Endothelial cell of umbilical vein (primary cell): ENCODE data around the gene TKFC. TPM values are rescaled to one million over a fixed set of nuclear protein-coding genes. Genes with fewer than 3 reads are reported as not detected.

Experiments
- BruUV-seq: library from RNA; stranded (reverse); fragments of 400-500 nt; replicated peaks from 2 replicates; lab custom pipeline; 2021; lab: Mats Ljungman, UMichigan
- CTCF ChIA-PET: fragments of 300-600, 350-600 bp; sonication (Branson Sonifier 250); formaldehyde crosslinking; loops from one replicate; lab custom pipeline; 2021; ENCODE audit warnings: antibody characterized with exemption, inconsistent platforms; lab: Charles Lee
- POLR2A ChIA-PET: fragments of 300-600, 350-600 bp; sonication (Branson Sonifier 250); formaldehyde crosslinking; loops from one replicate; lab custom pipeline; 2021; ENCODE audit warnings: antibody characterized with exemption, inconsistent platforms; lab: Charles Lee
- DNase-seq: peaks from one replicate; pipeline ENCODE4 v3.0.0-alpha.2; 2011; ENCODE audit warnings: low read depth, low spot score
- FAIRE-seq: peaks from 2 replicates; lab custom pipeline; 2011; peaks lifted over from hg19 to GRCh38; lab: Jason Lieb, UNC
- H2AFZ ChIP-seq: 2 replicates; pipeline ENCODE4 v1.6.0; 2012; ENCODE audit warnings: low read depth, low read length, control low read depth, inconsistent platforms
- H3K27ac ChIP-seq: 2 replicates; pipeline ENCODE4 v1.5.1; 2011; ENCODE audit warnings: low read depth, mild to moderate bottlenecking, control low read depth, low read length, moderate library complexity; ENCODE audit not compliant: insufficient read depth
- H3K27me3 ChIP-seq, 2 experiments: 2 replicates each; pipeline versions ENCODE4 v1.6.0 to v1.6.1; 2011; ENCODE audit warnings: low read length in 2 of 2, mixed read lengths in 1 of 2; ENCODE audit not compliant: control insufficient read depth in 2 of 2, insufficient read depth in 2 of 2
- H3K36me3 ChIP-seq, 2 experiments: 2 replicates in 1 of 2; 3 replicates in 1 of 2; pipeline ENCODE4 v1.5.1; 2011; ENCODE audit warnings: low read length in 2 of 2, mild to moderate bottlenecking in 1 of 2, moderate library complexity in 1 of 2; ENCODE audit not compliant: control insufficient read depth in 2 of 2, insufficient read depth in 2 of 2; ENCODE audit errors: extremely low read depth in 1 of 2
- H3K4me1 ChIP-seq: 3 replicates; pipeline ENCODE4 v1.5.1; 2011; ENCODE audit warnings: mild to moderate bottlenecking, low read length; ENCODE audit not compliant: control insufficient read depth, insufficient read depth; ENCODE audit errors: extremely low read depth
- H3K4me2 ChIP-seq: 2 replicates; pipeline ENCODE4 v1.6.1; 2011; ENCODE audit warnings: low read length, control low read depth, mixed read lengths; ENCODE audit not compliant: insufficient read depth
- H3K4me3 ChIP-seq, 3 experiments: fragments of 200-600 bp in 1 of 3; sonication (generic), shearing (Covaris generic) in 1 of 3; replicated peaks in 1 of 3; 2 replicates each; pipeline ENCODE4 v1.5.1; 2011 to 2016; ENCODE audit warnings: control low read depth in 3 of 3, low read length in 3 of 3, mild to moderate bottlenecking in 2 of 3, inconsistent platforms in 1 of 3, low read depth in 1 of 3, moderate library complexity in 1 of 3; ENCODE audit not compliant: insufficient read depth in 1 of 3
- H3K79me2 ChIP-seq: 2 replicates; pipeline ENCODE4 v1.6.0; 2012; ENCODE audit warnings: low read length, inconsistent platforms; ENCODE audit not compliant: control insufficient read depth, insufficient read depth
- H3K9ac ChIP-seq: replicated peaks from 2 replicates; pipeline ENCODE3; 2011; ENCODE audit warnings: low read length, control low read depth; ENCODE audit not compliant: insufficient read depth; ENCODE audit errors: extremely low read depth
- H3K9me1 ChIP-seq: replicated peaks from 3 replicates; pipeline ENCODE4 v1.6.0; 2011; ENCODE audit warnings: mild to moderate bottlenecking, low read length; ENCODE audit not compliant: control insufficient read depth, insufficient read depth; ENCODE audit errors: extremely low read depth
- H3K9me3 ChIP-seq: replicated peaks from 2 replicates; pipeline ENCODE4 v1.5.1; 2012; ENCODE audit warnings: low read length, inconsistent platforms; ENCODE audit not compliant: control insufficient read depth, insufficient read depth
- H4K20me1 ChIP-seq: replicated peaks from 2 replicates; pipeline ENCODE3; 2011; ENCODE audit warnings: mild to moderate bottlenecking, low read length; ENCODE audit not compliant: control insufficient read depth, insufficient read depth; ENCODE audit errors: extremely low read depth
- CTCF ChIP-seq, 2 donors: IDR thresholded peaks; 1 replicate in 1 of 2; 2 replicates in 1 of 2; pipeline ENCODE4 v1.5.1; 2011; ENCODE audit warnings: low read length in 2 of 2, mild to moderate bottlenecking in 2 of 2, moderate library complexity in 2 of 2, control low read depth in 1 of 2, inconsistent platforms in 1 of 2, low read depth in 1 of 2; ENCODE audit not compliant: insufficient read depth in 1 of 2; ENCODE audit errors: extremely low read depth in 1 of 2
- EZH2 ChIP-seq: IDR thresholded peaks from 2 replicates; pipeline ENCODE4 v1.6.1; 2012; ENCODE audit warnings: borderline replicate concordance, low read depth, mild to moderate bottlenecking, moderate library complexity, low read length, inconsistent platforms; ENCODE audit not compliant: severe bottlenecking
- FOS ChIP-seq: IDR thresholded peaks from 2 replicates; pipeline ENCODE4 v1.6.1; 2011; ENCODE audit warnings: mild to moderate bottlenecking, low read length, moderate library complexity, borderline replicate concordance; ENCODE audit not compliant: insufficient read depth
- GATA2 ChIP-seq: IDR thresholded peaks from 2 replicates; pipeline ENCODE4 v1.7.0; 2011; ENCODE audit warnings: low read depth, mild to moderate bottlenecking, moderate library complexity, mixed read lengths, low read length; ENCODE audit not compliant: insufficient read length, insufficient read depth
- JUN ChIP-seq: IDR thresholded peaks from 2 replicates; pipeline ENCODE4 v1.6.1; 2011; ENCODE audit warnings: borderline replicate concordance, low read depth; ENCODE audit not compliant: insufficient read length, insufficient read depth
- MAX ChIP-seq: IDR thresholded peaks from 2 replicates; pipeline ENCODE4 v1.6.1; 2011; ENCODE audit not compliant: insufficient read depth, insufficient read length
- MYC ChIP-seq: IDR thresholded peaks from one replicate; pipeline ENCODE4 v1.6.1; 2011; ENCODE audit warnings: mild to moderate bottlenecking, low read depth, low read length
- POLR2A ChIP-seq: IDR thresholded peaks from 2 replicates; pipeline ENCODE4 v1.6.1; 2012; ENCODE audit warnings: low read depth, mild to moderate bottlenecking, control low read depth, low read length
- POLR2AphosphoS5 ChIP-seq: IDR thresholded peaks from 2 replicates; pipeline ENCODE4 v1.6.1; 2012; ENCODE audit warnings: low read depth, mild to moderate bottlenecking, control low read depth, low read length, moderate library complexity; ENCODE audit not compliant: insufficient read depth
- dilution Hi-C: fragments of 300-500 bp; cut with MboI; formaldehyde crosslinking; loops from one replicate; pipeline ENCODE4 v1.15.0; 2019; ENCODE audit warnings: low sequenced_read_pairs; ENCODE audit not compliant: extremely low pct_ligation_motif_present
- intact Hi-C: fragments of 100-400 bp; cut with micrococcal nuclease; formaldehyde crosslinking; loops from one replicate; pipeline ENCODE4 v1.10.0; 2022
- polyA plus RNA-seq, 4 experiments: library from polyadenylated mRNA; depleted of rRNA in 3 of 4; stranded (reverse) in 3 of 4; unstranded in 1 of 4; fragments of >200 nt; gene quantifications; 2 replicates each; pipeline versions ENCODE4 v1.2.1 to v1.2.3, GENCODE V29; 2011 to 2012; ENCODE audit warnings: missing spikeins in 1 of 4
- total RNA-seq: library from RNA; stranded (reverse); gene quantifications from 2 replicates; pipeline ENCODE4 v1.2.3, GENCODE V29; 2021

The TKFC gene
- total and polyA plus RNA-seq, 2 donors (not counting 3 experiments of a cell fraction or from before 2014, with no cell fraction given): 30.8 to 31.7 TPM

GRCh38 chr11:61325649-61326414 is 7.2 kb upstream of the TKFC start:
- DNase-seq (no peak), FAIRE-seq (no peak)
- Histone ChIP-seq H2AFZ (no peak overlapping the region), H3K9me1 (no peaks in the 10 kb centered on the region), H3K9ac (no peak overlapping the region), H3K4me3 (no peak overlapping the region), H3K4me2 (no peak overlapping the region), H4K20me1 (no peaks in the 10 kb centered on the region), H3K79me2 (peaks cover 45% of the 10 kb centered on the region), H3K9me3 (no peaks in the 10 kb centered on the region), H3K27ac (no peak overlapping the region), H3K36me3 (peaks cover 15 to 36% of the 10 kb centered on the region in 2 experiments), H3K27me3 (no peaks in the 10 kb centered on the region), H3K4me1 (no peaks in the 10 kb centered on the region)
- TF ChIP-seq CTCF (IDR thresholded peaks at IDR 0.05; ENCODE audit: extremely low read depth in 1 of 2, insufficient read depth in 1 of 2, low read depth in 1 of 2, low read length in 2 of 2): no peak
- no peak for TF ChIP-seq POLR2A
- TF ChIP-seq MAX: no peak
- no peak for TF ChIP-seq EZH2
- TF ChIP-seq JUN: no peak
- no peak for TF ChIP-seq GATA2
- no peak for TF ChIP-seq POLR2AphosphoS5
- no peak for TF ChIP-seq MYC
- TF ChIP-seq FOS: no peak
- ChIA-PET POLR2A (interaction anchor here (0.6 kb wide), 1 partner anchor 11 kb away, joined by 3 read pairs; no protein-coding TSS in a partner anchor), CTCF (interaction anchor here (0.7 to 3.9 kb wide), 2 partner anchors 39 to 60 kb away, joined by 3 to 23 read pairs; no protein-coding TSS in a partner anchor)
- dilution Hi-C loops: no loop called here
- BruUV-seq: no TSS peak
- intact Hi-C loops: no loop called here
